Vagina (tissue), 2 donors: ENCODE results near the gene MICAL2. TPM values are rescaled to one million over a fixed set of nuclear protein-coding genes. Genes with fewer than 3 reads are reported as not detected.
A peak's percentile ranks its signal among the peaks of the same experiment; 100 is the strongest.

ENCODE experiments used
- DNase-seq, 2 donors: peaks; one replicate each; pipeline ENCODE4 v3.0.0-alpha.2; 2017; ENCODE audit errors: extremely low spot score in 2 of 2
- H3K27ac ChIP-seq: fragments of 200-600 bp; sonication (generic); one replicate; pipeline ENCODE4 v1.5.1; 2019
- H3K27me3 ChIP-seq: fragments of 200-600 bp; sonication (generic); one replicate; pipeline ENCODE4 v1.5.1; 2019
- H3K36me3 ChIP-seq, 2 donors: fragments of 200-600 bp; sonication (generic); one replicate each; pipeline ENCODE4 v1.5.1; 2017 to 2019
- H3K4me1 ChIP-seq: fragments of 200-600 bp; sonication (generic); one replicate; pipeline ENCODE4 v1.5.1; 2019
- H3K4me3 ChIP-seq, 2 donors: fragments of 200-600 bp; sonication (generic); 1 replicate in 1 of 2; 2 replicates in 1 of 2; pipeline ENCODE4 v1.5.1; 2016 to 2019
- H3K9me3 ChIP-seq: fragments of 200-600 bp; sonication (generic); one replicate; pipeline ENCODE4 v1.5.1; 2019
- CTCF ChIP-seq, 3 experiments: fragments of 450-650 bp in 2 of 3; fragments of 200-600 bp in 1 of 3; sonication (generic) in 1 of 3; IDR thresholded peaks; one replicate each; pipeline ENCODE4 v1.5.1; 2017 to 2019; ENCODE audit warnings: antibody characterized with exemption in 3 of 3, mild to moderate bottlenecking in 2 of 3, moderate library complexity in 2 of 3
- POLR2A ChIP-seq, 2 donors: fragments of 450-650 bp; IDR thresholded peaks; one replicate each; pipeline ENCODE4 v1.6.1; 2017; ENCODE audit warnings: antibody characterized with exemption in 2 of 2, mild to moderate bottlenecking in 2 of 2, moderate library complexity in 2 of 2
- POLR2AphosphoS5 ChIP-seq, 2 donors: sonication (generic); formaldehyde crosslinking; IDR thresholded peaks; one replicate each; pipeline ENCODE4 v1.9.0; 2017; ENCODE audit warnings: antibody characterized with exemption in 2 of 2, mild to moderate bottlenecking in 2 of 2, low read depth in 1 of 2; ENCODE audit not compliant: insufficient read depth in 1 of 2
- intact Hi-C: fragments of 100-400 bp; cut with DNase I; formaldehyde crosslinking; loops from one replicate; pipeline ENCODE4 v1.15.1; 2023
- total RNA-seq: library from RNA; depleted of rRNA; stranded (reverse); fragments of >200 nt; gene quantifications from one replicate; pipeline ENCODE4 v1.2.3, GENCODE V29; 2016

The MICAL2 gene
- total RNA-seq, 1 donor from 2014 or later = 41.7 TPM

DNA sequence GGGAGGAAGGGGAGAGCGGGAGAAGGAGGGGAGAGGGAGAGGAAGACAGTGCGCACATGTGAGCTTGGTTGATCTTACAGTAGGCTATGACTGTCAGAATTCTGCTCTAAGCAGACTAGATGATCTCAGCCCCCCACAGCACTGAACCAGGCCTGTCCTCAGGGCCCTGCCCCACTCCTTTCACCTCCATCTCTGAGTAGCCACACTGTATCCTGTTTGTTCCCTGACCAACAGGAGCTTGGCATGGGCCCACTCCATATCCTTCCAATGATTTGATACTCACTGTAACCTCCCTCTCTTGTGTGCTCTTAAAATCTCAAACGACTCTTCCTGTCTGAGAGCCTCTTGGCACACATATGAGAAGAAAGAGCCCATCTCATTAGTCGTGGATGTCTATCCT, 180.9 kb downstream of the MICAL2 start:
- intact Hi-C loops = no loop called here

GRCh38 chr11:12291766-12292165, 181.4 kb downstream of the MICAL2 start:
- Histone ChIP-seq H3K36me3 (no peaks in the 10 kb centered on the region), H3K27me3 (no peaks in the 10 kb centered on the region), H3K9me3 (no peaks in the 10 kb centered on the region), H3K4me1 (peaks cover 18% of the 10 kb centered on the region), H3K27ac (no peak overlapping the region), H3K4me3 (no peak overlapping the region)
- TF ChIP-seq POLR2A (IDR thresholded peaks at IDR 0.05) = no peak
- TF ChIP-seq CTCF (IDR thresholded peaks at IDR 0.05) = no peak
- no peak for TF ChIP-seq POLR2AphosphoS5 (IDR thresholded peaks at IDR 0.05; ENCODE audit: insufficient read depth in 1 of 2, low read depth in 1 of 2)
- intact Hi-C loops = no loop called here
- no peak for DNase-seq

More for the DNA sequence above, 180.9 kb downstream of the MICAL2 start:
- Histone ChIP-seq H3K4me1 (peaks cover 22% of the 10 kb centered on the region), H3K27me3 (no peaks in the 10 kb centered on the region), H3K4me3 (no peak overlapping the region), H3K27ac (no peak overlapping the region), H3K9me3 (no peaks in the 10 kb centered on the region), H3K36me3 (no peaks in the 10 kb centered on the region)
- peak in 1 of 2 donors; percentile 52 for DNase-seq
- TF ChIP-seq CTCF (IDR thresholded peaks at IDR 0.05) (no peak), POLR2AphosphoS5 (IDR thresholded peaks at IDR 0.05; ENCODE audit: insufficient read depth in 1 of 2, low read depth in 1 of 2) (no peak), POLR2A (IDR thresholded peaks at IDR 0.05) (no peak)

GRCh38 chr11:12292766-12293165, 182.4 kb downstream of the MICAL2 start:
- DNase-seq = no peak
- intact Hi-C loops = no loop called here
- H3K9me3 ChIP-seq = no peaks in the 10 kb centered on the region

DNA sequence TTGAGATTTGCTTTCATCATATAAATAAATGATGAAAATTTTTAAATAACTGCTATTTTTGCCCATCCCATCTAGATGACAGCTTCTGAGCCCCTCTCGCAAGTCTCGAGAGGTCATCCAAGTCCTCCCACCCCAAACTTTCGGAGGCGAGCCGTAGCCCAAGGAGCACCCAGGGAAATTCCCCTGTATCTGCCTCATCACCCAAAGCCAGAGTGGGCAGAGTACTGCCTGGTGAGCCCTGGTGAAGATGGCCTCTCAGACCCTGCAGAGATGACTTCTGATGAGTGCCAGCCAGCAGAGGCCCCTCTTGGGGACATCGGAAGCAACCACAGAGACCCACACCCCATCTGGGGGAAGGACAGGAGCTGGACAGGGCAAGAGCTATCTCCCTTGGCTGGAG, 183.1 kb downstream of the MICAL2 start:
- H3K36me3 ChIP-seq = no peaks in the 10 kb centered on the region
- intact Hi-C loops = no loop called here

More at GRCh38 chr11:12292766-12293165, 182.4 kb downstream of the MICAL2 start:
- Histone ChIP-seq H3K27me3 (no peaks in the 10 kb centered on the region), H3K36me3 (no peaks in the 10 kb centered on the region), H3K4me1 (peaks cover 8% of the 10 kb centered on the region), H3K4me3 (no peak overlapping the region), H3K27ac (no peak overlapping the region)
- no peak for TF ChIP-seq CTCF (IDR thresholded peaks at IDR 0.05)
- no peak for TF ChIP-seq POLR2AphosphoS5 (IDR thresholded peaks at IDR 0.05; ENCODE audit: insufficient read depth in 1 of 2, low read depth in 1 of 2)
- no peak for TF ChIP-seq POLR2A (IDR thresholded peaks at IDR 0.05)

More for the DNA sequence above, 183.1 kb downstream of the MICAL2 start:
- Histone ChIP-seq H3K4me3 (no peak overlapping the region), H3K9me3 (peaks cover 3% of the 10 kb centered on the region), H3K4me1 (peaks cover under 1% of the 10 kb centered on the region), H3K27ac (no peak overlapping the region), H3K27me3 (no peaks in the 10 kb centered on the region)
- TF ChIP-seq CTCF (IDR thresholded peaks at IDR 0.05) (no peak), POLR2AphosphoS5 (IDR thresholded peaks at IDR 0.05; ENCODE audit: insufficient read depth in 1 of 2, low read depth in 1 of 2) (no peak), POLR2A (IDR thresholded peaks at IDR 0.05) (no peak)
- no peak for DNase-seq
